Measurements from ENCODE around the gene MTR.
"Not testable (repeated sequence)": the region's sequence is repeated elsewhere in the genome, so short reads cannot be mapped to it uniquely, and the experiment has no call there.

Gene MTR

DNA sequence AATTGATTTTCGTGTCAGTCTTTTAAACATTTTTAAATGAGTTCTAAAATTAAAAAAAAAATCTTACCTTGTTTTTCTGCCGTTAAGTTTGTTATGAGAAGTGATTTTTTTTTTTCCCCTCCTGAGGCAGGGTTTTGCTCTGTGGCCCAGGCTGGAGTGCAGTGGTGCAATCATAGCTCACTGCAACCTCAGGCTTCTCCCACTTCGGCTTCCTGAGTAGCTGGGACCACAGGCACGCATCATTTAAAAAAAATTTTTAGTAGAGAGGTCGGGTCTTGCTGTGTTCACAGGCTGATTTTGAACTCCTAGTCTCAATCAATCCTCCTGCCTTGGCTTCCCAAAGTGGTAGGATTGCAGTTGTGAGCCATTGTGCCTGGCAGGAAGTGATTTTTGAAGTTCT, 41.1 kb downstream of the MTR start:
- no peak for DNase-seq

DNA sequence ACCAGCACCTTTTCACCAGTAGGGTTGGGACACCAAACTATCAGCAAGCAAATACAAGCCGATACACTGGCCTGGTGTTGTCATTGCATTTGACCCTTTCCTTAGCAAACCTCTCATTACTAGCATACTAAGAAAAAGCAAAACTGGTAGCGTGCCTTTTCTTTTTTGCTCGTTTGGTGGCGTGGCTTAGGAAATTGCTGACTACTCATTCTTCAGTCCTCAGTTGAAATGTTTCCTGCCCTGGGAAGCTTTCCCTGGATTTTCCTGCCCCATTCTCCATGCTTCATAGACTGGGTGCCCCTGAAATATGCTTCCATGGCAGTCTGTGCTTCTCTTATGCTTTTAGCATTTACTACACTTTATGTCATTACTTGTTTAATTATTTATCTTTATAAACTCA, 42.0 kb downstream of the MTR start:
- no peak for DNase-seq

DNA sequence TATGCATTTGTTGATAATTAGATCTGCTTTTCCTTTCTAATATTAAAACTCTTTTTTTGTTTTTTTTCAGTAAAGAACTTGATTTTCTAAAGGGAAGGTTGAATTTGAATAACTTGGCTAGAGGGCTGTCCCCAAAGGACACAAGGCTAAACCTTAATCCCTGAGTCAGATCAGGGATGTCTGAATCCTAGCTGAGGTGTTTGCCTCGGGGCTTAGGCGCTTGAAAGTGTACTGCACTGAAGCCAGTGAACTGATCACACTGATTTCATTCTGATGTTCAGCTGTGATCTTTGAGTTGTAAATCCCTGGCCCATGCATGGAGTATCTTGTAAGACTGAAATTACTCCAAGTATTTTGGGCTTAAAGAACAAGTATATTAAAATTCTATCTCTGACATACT, 42.8 kb downstream of the MTR start:
- DNase-seq, result no peak

DNA sequence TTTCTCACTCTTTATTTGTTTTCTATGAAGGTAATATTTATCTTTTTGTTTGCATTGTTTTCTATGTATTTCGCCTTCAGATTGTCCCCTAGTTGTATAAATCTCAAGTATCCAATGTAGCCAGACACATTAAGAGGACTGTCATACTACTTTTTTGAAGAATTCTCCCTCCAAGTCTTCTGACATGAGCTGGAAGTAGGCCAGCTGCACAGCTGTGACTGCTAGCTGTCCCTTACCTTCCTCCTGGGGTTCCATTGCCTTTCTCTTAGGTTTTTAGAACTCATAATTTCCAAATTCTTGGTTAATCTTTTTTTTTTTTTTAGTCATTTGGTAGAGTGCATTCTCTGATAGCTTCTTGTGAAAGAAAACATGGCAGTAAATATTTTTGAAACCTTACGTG, 46.2 kb downstream of the MTR start:
- no peak for DNase-seq

GRCh38 chr1:236844499-236845271, 49.6 kb downstream of the MTR start:
- no peak for DNase-seq

- DNase-seq, result no peak
Measured at GRCh38 chr1:236845830-236846229, 50.7 kb downstream of the MTR start.

DNA sequence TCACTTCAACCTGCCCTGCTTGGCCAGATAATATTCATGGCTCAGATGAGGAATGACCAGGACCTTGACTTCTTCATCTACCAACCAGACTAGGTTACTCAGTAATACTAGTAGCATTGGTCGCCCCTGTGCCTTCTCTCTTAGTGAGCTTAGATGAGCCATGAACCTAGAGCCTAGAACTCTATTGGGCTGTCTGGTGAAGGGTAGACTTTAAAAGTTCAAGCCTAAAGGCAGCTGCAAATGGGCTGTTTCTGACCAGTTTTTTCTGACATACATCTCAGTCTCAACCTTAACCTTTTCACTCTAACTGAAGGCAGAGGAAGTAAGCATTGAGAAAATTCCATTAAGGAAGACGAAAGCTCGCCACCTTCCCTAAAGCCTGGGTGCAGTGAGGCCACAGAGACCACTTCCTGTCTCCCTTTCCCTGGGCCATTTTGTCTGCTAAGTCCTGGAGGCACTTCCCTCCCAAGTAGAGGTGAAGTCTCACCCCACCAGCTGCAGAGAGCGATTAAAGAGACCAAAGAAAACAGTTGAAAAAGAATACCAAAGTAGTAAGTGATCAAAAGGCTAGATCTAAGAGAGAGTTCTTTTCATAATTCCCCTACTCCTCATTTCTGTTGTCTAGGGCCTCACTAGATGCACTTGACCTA, 53.3 kb downstream of the MTR start:
- no peak for DNase-seq

DNA sequence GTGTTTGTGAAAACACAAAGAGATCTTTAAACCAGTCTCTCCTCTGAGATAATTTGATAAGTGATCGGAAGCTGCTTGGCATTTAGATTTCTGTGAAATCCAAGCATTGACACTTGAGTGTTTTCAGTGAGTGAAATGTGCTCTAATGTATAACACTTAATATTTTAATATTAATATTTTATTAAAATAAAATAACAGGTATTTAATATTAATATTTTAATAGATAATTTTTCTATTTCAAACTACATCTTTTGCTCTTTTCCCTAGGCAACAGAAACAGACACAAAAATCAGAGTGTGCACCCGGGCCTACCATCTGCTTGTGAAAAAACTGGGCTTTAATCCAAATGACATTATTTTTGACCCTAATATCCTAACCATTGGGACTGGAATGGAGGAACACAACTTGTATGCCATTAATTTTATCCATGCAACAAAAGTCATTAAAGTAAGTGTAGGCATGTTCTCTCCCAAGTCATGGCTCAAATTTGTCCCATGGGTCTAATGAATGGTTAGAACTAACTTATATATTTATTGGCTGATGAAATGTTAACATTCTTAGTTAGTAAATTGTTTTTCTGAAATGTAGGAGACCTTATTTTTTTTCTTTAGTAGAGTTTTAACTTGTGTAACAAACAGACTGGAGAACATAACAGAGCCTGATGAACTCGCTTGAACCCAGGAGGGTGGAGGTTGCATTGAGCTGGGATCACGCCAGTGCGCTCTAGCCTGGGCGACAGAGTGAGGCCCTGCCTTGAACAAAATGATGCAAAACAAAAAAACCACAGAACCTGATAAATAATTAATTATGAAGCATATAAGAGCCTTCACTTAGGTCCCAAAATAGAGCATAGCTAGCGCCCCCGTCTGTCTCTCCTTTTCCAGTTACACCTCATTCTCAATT, 55.2 kb downstream of the MTR start:
- DNase-seq, result no peak

- DNase-seq, result no peak
Measured at GRCh38 chr1:236851871-236852270, 56.8 kb downstream of the MTR start.

GRCh38 chr1:236853921-236854604, 59.0 kb downstream of the MTR start:
- no peak for DNase-seq

- peak; percentile 26 for DNase-seq
Measured at GRCh38 chr1:236854605-236854983, 59.5 kb downstream of the MTR start.

GRCh38 chr1:236856649-236857048, 61.6 kb downstream of the MTR start:
- not testable (repeated sequence) for DNase-seq

GRCh38 chr1:236858165-236858564, 63.1 kb downstream of the MTR start:
- no peak for DNase-seq

GRCh38 chr1:236860101-236860500, 65.0 kb downstream of the MTR start:
- no peak for DNase-seq

DNA sequence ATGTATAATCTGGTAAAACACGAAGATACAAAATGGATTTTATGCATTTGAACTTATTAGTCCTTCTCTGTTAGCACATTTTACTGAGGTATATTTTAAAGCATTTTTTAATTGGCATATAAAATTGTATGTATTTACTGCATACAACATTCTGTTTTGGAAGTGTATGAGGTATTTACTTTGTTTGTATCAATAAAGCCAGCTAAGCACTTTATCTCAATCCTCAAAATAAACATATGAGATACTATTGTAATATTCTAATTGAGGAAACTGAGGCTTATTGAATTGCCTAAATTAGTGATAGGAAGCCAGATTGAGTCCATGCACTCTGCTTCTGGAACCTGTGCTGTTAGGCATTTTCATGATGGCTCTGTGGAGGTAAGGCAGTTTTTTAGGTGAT, 65.6 kb downstream of the MTR start:
- no peak for DNase-seq

DNA sequence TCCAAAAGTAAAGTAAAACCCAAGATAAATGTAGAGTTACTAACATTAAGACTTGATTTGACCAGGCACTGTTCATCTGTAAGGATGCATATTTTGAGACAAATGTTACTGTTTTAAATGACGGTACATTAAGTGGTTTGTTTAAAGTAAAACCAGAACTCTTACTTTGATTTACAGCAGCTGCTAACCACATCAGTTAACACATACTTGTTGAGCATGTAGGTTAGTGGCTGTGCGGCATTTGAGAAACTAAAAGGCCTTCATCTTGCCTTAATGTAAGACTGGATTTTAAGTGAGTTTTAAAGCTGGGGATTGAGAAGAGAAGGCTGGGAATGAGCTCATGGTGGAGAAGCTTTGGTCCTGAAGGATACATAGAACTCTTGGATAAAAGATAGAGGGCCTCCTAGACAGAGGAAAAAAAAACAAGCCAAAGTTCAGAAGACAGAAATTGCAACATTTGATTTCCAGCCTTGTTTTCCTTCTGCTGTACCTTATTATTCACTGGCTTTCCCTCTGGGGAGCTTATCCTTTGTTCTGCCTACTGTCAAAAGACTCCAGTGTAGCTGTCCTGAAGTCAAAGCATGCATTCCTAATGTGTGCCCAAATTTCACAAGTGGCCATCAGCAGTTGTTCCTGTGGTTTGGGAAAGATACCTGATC, 66.6 kb downstream of the MTR start:
- no peak for DNase-seq

DNA sequence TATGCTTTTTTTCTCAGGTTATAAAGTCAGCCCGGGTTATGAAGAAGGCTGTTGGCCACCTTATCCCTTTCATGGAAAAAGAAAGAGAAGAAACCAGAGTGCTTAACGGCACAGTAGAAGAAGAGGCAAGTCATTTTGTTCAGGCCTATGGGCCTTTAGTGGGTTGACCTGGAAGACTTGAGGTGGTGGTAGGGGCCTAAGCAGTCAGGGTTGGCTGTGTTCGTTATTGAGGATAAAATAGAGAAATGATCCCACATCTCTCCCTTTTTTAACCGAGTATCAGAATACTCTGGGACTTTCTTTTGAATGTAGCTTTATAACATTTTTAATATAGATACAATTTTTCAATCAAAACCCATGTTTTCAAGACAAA, 67.1 kb downstream of the MTR start:
- DNase-seq, result no peak

DNA sequence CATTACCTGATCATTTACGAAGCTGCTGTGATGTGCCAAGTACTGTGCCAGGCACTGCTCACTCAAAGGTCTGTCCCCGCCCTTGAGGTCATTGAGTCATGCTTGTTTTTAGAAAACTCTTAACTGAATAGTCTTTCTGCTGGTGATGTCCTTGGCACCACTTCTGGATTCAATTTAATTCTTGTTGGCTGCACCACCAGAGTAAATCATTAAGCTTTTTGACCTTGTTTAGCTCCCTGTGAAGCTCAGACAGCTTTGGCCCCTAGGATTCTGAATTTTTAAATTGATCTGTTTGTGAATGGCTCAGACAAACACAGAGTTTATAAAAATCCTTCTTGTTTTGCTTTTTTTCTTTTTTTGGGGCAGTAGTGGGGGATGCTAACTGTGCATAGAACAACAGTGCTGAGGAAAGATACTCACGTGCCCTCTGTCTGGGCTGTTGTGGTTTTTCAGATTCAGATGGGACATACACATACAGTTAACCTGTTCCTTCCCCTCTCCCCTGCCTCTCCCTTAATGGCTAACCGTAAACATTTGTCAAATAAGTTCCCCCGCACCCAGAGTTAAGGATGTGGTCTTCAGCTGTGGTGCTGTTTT, 67.6 kb downstream of the MTR start:
- DNase-seq, result no peak

DNA sequence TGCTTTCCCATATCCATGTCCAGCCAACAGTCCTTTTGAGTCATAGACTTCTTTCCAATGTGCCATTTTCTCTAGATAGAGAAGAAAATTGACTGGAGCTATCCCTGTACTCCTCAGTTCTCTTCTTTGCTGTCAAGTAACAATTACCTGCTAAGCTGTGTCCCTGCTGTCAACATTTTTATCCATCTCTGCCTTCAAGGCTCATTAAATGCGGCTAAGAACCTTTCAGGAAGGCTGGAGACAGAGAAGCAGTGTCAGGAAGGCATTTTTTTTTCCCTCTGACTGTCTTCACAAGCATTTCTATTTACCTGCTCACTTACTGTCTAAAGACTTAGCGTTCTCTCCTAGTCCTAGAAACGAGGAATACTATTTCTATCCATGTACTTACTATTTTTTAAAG, 69.1 kb downstream of the MTR start:
- no peak for DNase-seq

- DNase-seq, result no peak
Measured at GRCh38 chr1:236864996-236865817, 70.1 kb downstream of the MTR start.

DNA sequence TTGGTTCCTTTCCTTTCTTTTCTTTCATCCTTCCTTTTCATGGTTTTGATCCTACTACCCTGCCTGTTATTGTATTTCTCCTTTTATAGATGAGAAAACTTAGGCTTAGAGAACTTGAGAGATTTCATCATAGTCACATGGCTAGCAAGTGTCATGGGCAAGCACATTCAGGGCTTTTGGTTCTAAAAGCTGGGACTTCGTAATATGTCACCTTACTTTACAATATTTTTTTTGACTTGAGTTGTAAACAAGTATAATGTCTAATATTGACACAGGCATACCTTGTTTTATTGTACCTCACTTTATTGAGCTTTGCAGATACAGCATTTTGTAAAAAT, 70.7 kb downstream of the MTR start:
- no peak for DNase-seq
